Osteoblast (primary cell): Measurements from ENCODE around the gene NGEF. TPM values are rescaled to one million over a fixed set of nuclear protein-coding genes. Genes with fewer than 3 reads are reported as not detected.

Experiments used
- DNase-seq: peaks from one replicate; pipeline ENCODE4 v3.0.0; 2011; ENCODE audit warnings: low spot score, mixed read lengths; ENCODE audit not compliant: insufficient read length; ENCODE audit errors: missing footprints
- H2AFZ ChIP-seq: 2 replicates; pipeline ENCODE4 v1.6.0; 2011; ENCODE audit warnings: mild to moderate bottlenecking, low read length
- H3K27ac ChIP-seq: 2 replicates; pipeline ENCODE4 v1.5.1; 2011; ENCODE audit warnings: mild to moderate bottlenecking, low read depth, low read length, moderate library complexity
- H3K27me3 ChIP-seq: 2 replicates; pipeline ENCODE4 v1.6.0; 2012; ENCODE audit warnings: mild to moderate bottlenecking, control low read depth, inconsistent platforms, low read length, moderate library complexity; ENCODE audit not compliant: insufficient read depth
- H3K36me3 ChIP-seq: 2 replicates; pipeline ENCODE4 v1.5.1; 2011; ENCODE audit warnings: mild to moderate bottlenecking, low read length, control low read depth, moderate library complexity; ENCODE audit not compliant: insufficient read depth
- H3K4me1 ChIP-seq: 2 replicates; pipeline ENCODE4 v1.5.1; 2011; ENCODE audit warnings: mild to moderate bottlenecking, low read length, control low read depth, moderate library complexity; ENCODE audit not compliant: insufficient read depth
- H3K4me2 ChIP-seq: 2 replicates; pipeline ENCODE4 v1.6.0; 2011; ENCODE audit warnings: mild to moderate bottlenecking, low read length; ENCODE audit not compliant: insufficient read depth
- H3K4me3 ChIP-seq: fragments of 200-600 bp; sonication (generic); 3 replicates; pipeline ENCODE4 v1.5.1; 2012; ENCODE audit warnings: mild to moderate bottlenecking, low read length, inconsistent platforms; ENCODE audit not compliant: insufficient read depth
- H3K79me2 ChIP-seq: 2 replicates; pipeline ENCODE4 v1.6.0; 2012; ENCODE audit warnings: mild to moderate bottlenecking, low read length, control low read depth, inconsistent platforms; ENCODE audit not compliant: insufficient read depth
- H3K9me3 ChIP-seq: 2 replicates; pipeline ENCODE4 v1.5.1; 2011; ENCODE audit warnings: low read depth, low read length, control low read depth
- H4K20me1 ChIP-seq: 2 replicates; pipeline ENCODE4 v1.6.0; 2012; ENCODE audit warnings: mild to moderate bottlenecking, low read length, control low read depth; ENCODE audit not compliant: insufficient read depth
- total RNA-seq: library from RNA; depleted of rRNA; stranded (reverse); fragments of >200 nt; gene quantifications from 2 replicates; pipeline ENCODE4 v1.2.3, GENCODE V29; 2012
- TF ChIP-seq, protein P1 (sequence below): IDR thresholded peaks from 2 replicates; pipeline ENCODE4 v1.5.1; 2011; ENCODE audit warnings: mild to moderate bottlenecking, low read depth, low read length, moderate library complexity; ENCODE audit errors: extremely low read depth

The NGEF gene
- total RNA-seq, 1 donor: not detected

GRCh38 chr2:232879618-232880494, 133.2 kb downstream of the NGEF start:
- H3K9me3 ChIP-seq: no peaks in the 10 kb centered on the region

GRCh38 chr2:232878855-232879617, 134.0 kb downstream of the NGEF start:
- TF ChIP-seq, protein P1, sequence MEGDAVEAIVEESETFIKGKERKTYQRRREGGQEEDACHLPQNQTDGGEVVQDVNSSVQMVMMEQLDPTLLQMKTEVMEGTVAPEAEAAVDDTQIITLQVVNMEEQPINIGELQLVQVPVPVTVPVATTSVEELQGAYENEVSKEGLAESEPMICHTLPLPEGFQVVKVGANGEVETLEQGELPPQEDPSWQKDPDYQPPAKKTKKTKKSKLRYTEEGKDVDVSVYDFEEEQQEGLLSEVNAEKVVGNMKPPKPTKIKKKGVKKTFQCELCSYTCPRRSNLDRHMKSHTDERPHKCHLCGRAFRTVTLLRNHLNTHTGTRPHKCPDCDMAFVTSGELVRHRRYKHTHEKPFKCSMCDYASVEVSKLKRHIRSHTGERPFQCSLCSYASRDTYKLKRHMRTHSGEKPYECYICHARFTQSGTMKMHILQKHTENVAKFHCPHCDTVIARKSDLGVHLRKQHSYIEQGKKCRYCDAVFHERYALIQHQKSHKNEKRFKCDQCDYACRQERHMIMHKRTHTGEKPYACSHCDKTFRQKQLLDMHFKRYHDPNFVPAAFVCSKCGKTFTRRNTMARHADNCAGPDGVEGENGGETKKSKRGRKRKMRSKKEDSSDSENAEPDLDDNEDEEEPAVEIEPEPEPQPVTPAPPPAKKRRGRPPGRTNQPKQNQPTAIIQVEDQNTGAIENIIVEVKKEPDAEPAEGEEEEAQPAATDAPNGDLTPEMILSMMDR: no peak
- no peak overlapping the region for H3K27ac ChIP-seq
- no peaks in the 10 kb centered on the region for H3K4me1 ChIP-seq
- H3K4me2 ChIP-seq: no peak overlapping the region
- H3K36me3 ChIP-seq: no peaks in the 10 kb centered on the region
- no peaks in the 10 kb centered on the region for H4K20me1 ChIP-seq
- no peaks in the 10 kb centered on the region for H3K79me2 ChIP-seq
- peaks cover 6% of the 10 kb centered on the region for H3K27me3 ChIP-seq
- no peaks in the 10 kb centered on the region for H3K9me3 ChIP-seq
- no peak overlapping the region for H2AFZ ChIP-seq
- no peak overlapping the region for H3K4me3 ChIP-seq
- peak; percentile 65 for DNase-seq

More at GRCh38 chr2:232879618-232880494, 133.2 kb downstream of the NGEF start:
- DNase-seq: peak; percentile 80
- Histone ChIP-seq H4K20me1 (no peaks in the 10 kb centered on the region), H3K79me2 (no peaks in the 10 kb centered on the region), H2AFZ (no peak overlapping the region), H3K4me3 (no peak overlapping the region), H3K4me1 (no peaks in the 10 kb centered on the region), H3K27ac (no peak overlapping the region), H3K4me2 (no peak overlapping the region), H3K36me3 (no peaks in the 10 kb centered on the region), H3K27me3 (peaks cover 6% of the 10 kb centered on the region)
- TF ChIP-seq, protein P1: no peak

DNA sequence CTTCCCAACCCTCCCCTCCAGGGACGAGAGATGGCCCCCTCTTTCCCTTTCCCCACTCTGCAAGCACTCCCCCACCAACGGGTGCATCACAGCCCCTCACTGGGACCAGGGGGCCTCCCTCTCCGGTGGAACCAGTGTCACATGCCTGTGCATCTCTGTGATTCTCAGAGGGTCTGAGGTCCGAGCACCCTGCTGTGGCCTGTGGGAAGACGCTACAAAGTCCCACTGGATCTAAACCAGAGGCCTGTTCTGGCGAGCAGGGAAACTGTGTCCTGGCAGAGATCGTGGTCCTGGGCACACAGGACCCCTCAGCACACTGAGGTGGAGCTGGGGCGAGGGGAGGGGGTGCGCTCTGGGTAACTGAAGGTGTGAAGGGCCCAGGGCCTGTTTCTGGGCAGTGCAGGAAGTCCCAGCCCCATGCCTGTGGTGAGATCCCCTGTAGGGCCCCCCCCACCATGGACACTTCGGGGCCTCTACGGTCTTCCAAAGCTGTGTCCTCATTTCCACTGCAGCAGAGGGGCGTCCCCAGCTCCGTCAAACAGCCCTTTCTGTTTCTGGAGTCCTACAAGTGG, 135.0 kb downstream of the NGEF start:
- Histone ChIP-seq H3K4me2 (no peak overlapping the region), H3K4me3 (no peak overlapping the region), H3K36me3 (no peaks in the 10 kb centered on the region), H3K9me3 (no peaks in the 10 kb centered on the region), H3K27me3 (peaks cover 6% of the 10 kb centered on the region), H3K79me2 (no peaks in the 10 kb centered on the region), H3K27ac (no peak overlapping the region), H2AFZ (no peak overlapping the region), H4K20me1 (no peaks in the 10 kb centered on the region), H3K4me1 (no peaks in the 10 kb centered on the region)
- DNase-seq: peak; percentile 83
- TF ChIP-seq, protein P1: no peak
